GM21528 (cell line): ENCODE data around the gene PTPRK.
"Not testable (repeated sequence)": the region's sequence is repeated elsewhere in the genome, so short reads cannot be mapped to it uniquely, and the experiment has no call there.

Experiments used
- ATAC-seq: cut with Tn5 transposase; IDR thresholded peaks from one replicate; pipeline ENCODE4 v1.9.1; 2021; ENCODE audit warnings: mild to moderate bottlenecking, moderate library complexity; ENCODE audit not compliant: unreplicated experiment, low FRiP score

Gene PTPRK

DNA sequence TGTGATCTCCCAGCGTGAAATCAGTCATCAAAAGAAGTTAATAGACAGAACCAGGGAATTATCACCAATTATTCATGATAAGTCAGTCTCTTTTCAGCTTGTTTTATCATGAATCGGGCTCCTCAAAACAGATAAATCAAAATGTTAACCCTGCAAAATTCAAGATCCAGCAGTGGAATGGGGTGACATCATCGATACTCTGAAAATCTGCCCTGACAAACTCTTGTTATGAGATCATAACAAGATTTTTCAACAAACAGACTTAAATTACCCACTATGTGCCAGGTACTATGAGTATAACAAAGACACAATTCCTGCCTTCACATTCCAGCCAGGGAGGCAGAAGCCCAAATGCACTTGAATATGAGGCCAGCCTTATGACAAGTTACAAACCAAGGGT is 64.4 kb downstream of the PTPRK start:
- ATAC-seq, result no peak

DNA sequence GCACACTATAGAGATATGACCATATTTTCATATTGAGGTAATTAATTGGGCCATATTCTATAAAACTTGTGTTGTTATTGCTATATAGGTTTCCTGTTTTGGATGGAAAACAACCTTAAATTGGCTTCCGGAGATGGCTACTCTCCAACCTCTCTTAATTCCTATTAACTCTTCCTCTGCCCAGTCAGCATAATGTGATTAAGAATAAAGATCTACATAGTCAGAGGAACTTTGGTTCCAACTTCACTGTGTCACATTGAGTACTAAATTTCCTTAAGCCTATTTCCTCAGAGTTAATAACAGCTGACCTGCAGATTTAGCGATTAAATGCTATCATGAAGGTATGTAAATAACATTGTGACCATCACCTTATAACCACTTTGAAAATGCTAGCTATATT is 67.7 kb downstream of the PTPRK start:
- no peak for ATAC-seq

DNA sequence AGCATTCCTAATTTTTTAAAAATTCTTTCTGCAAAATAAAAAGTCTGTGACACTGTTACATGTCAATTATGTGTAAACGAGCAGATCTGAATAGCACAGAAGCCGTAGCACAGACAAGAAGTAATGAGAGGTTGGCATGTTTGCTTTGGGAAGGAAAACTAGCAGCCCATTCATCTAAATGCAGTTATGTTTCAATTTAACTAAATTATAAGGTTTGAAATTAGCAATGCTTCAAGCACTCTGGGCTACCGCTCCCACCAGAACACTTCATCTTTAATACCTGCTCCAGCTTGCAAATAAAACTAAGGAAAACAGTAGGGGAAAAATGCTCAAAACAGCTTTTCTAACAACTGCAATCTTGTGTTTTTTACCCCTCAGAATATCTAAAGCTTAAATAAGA is 73.9 kb downstream of the PTPRK start:
- no peak for ATAC-seq

GRCh38 chr6:128443553-128443952 is 76.8 kb downstream of the PTPRK start:
- ATAC-seq, result no peak

GRCh38 chr6:128439627-128440026 is 80.8 kb downstream of the PTPRK start:
- ATAC-seq, result no peak

DNA sequence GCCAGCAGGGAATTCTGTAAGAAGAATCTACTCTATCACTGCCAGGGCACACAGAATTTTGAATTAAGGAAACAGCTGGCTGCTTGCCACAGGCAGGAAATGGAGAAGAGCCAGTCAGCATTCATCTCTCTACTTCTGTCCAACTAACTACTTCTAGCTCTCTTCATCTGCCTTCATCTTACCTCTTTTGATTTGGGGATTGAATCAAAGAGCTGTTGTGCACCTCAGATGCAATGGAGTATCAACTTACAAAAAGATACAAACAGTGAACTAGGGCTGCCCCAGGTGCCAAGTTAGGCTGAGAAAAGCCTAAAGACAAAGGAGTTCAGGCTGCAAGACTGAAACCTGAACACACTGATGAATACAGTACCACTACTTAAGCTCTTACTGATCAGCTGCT is 82.0 kb downstream of the PTPRK start:
- no peak for ATAC-seq

GRCh38 chr6:128437685-128438084 is 82.7 kb downstream of the PTPRK start:
- ATAC-seq, result no peak

DNA sequence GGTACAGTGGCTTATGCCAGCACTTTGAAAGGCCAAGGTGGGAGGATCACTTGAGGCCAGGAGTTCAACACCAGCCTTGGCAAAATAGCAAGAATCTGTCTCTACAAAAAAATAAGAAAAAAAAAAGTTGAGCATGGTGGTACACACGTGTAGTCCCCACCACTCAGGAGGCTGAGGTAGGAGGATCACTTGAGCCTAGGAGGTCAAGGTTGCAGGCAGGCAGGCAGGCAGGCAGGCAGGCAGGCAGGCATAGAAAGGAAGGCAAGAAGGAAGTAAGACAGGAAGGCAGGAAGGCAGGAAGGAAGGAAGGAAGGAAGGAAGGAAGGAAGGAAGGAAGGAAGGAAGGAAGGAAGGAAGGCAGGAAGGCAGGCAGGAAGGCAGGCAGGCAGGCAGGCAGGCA is 85.6 kb downstream of the PTPRK start:
- not testable (repeated sequence) for ATAC-seq

DNA sequence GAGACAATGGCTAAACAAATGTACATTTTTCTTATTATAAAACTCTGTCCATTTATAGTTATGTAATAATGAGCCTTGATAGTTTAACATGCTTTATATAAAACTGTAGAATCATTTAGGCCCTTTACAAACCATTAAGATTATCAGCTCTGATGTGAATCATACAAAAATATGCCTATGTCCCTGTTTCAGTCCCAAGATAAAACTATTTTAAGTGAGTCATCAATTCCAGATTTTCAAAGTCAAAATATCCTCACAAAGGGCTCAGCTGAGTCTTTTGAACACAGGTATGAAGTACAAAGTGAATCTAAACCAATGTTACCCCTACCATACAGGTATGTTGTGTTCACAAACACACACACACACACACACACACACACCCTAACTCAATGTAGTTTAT is 88.0 kb downstream of the PTPRK start:
- no peak for ATAC-seq

- ATAC-seq, result no peak
These were observed 93.3 kb downstream of the PTPRK start for GRCh38 chr6:128427139-128427538.

GRCh38 chr6:128425856-128426255 is 94.5 kb downstream of the PTPRK start:
- no peak for ATAC-seq

- no peak for ATAC-seq
These were observed 97.5 kb downstream of the PTPRK start for GRCh38 chr6:128422871-128423270.

GRCh38 chr6:128422200-128422599 is 98.2 kb downstream of the PTPRK start:
- no peak for ATAC-seq

- ATAC-seq, result no peak
These were observed 98.6 kb downstream of the PTPRK start for GRCh38 chr6:128421788-128422187.

GRCh38 chr6:128417698-128418097 is 102.7 kb downstream of the PTPRK start:
- ATAC-seq, result no peak

- no peak for ATAC-seq
These were observed 105.0 kb downstream of the PTPRK start for GRCh38 chr6:128415387-128415786.

GRCh38 chr6:128414943-128415342 is 105.5 kb downstream of the PTPRK start:
- ATAC-seq, result no peak

GRCh38 chr6:128413291-128413690 is 107.1 kb downstream of the PTPRK start:
- no peak for ATAC-seq

GRCh38 chr6:128412680-128413079 is 107.7 kb downstream of the PTPRK start:
- ATAC-seq, result no peak

DNA sequence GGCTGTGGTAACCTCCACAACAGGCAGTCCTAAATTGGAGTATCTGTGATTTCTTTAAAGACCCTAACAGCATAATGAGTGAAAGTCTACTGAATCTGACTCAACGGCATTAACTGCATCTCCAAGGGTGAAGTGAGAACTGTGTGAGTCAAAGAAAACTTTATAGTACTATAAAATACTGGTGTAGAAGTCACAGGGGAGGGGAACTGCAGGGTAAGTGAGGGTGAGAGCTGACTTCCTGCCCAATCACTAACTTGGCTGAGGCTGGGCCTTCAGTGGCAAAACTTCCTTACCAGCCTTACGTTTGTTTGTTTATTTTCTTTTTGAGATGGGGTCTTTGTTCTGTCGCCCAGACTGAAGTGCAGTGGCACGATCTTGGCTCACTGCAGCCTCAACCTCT is 109.8 kb downstream of the PTPRK start:
- no peak for ATAC-seq

- ATAC-seq, result no peak
These were observed 111.4 kb downstream of the PTPRK start for GRCh38 chr6:128409003-128409402.

GRCh38 chr6:128406453-128406852 is 113.9 kb downstream of the PTPRK start:
- ATAC-seq, result no peak

GRCh38 chr6:128403618-128404444 is 116.6 kb downstream of the PTPRK start:
- ATAC-seq, result no peak
